ENCODE measurements around the gene PRKCD.

DNA sequence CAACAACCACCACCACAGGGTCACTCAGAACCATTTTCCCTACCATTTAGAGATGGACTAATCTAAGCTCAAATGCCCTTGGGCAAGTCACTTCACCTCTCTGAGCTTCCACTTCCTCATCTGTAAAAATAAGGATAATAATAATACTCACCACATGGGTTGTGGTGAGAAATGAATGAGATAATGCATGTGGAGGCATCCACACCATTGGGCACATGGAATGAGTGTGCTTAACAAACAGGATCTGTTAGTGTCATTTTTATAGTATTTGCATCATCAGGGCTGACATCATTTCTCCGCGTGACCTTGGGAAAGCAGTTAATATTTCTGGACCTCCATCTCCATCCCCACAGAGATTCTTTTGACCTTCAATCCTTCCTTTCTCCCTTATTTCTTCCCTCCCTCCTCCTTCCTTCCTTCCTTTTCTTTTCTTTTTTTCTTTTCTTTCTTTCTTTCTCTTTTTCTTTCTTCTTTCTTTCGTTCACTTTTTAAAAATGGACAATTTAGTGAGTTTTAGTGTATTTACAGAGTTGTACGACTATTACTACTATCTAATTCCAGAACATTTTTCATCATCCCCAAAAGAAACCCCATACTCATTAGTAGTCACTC, 23.1 kb upstream of the PRKCD start:
- TF ChIP-seq SUZ12 (IDR thresholded peaks at IDR 0.05; ENCODE audit: extremely low read depth, insufficient read depth, insufficient read length) = no peak
- no peak for TF ChIP-seq ZNF274 (IDR thresholded peaks at IDR 0.05; ENCODE audit: low read depth, low read length)

Measured in NT2/D1 (cell line).